Stimulated activated CD8-positive, alpha-beta memory T cell treated with anti-CD3 and anti-CD28 coated beads, Interleukin-2, amount 100 ng/mL, for 48 hours (primary cell): Measurements from ENCODE around the gene TTC4.

Experiments
- DNase-seq, 2 donors: peaks; one replicate each; pipeline ENCODE4 v3.0.0-alpha.2; 2020; ENCODE audit warnings: low read depth in 2 of 2

Gene TTC4

DNA sequence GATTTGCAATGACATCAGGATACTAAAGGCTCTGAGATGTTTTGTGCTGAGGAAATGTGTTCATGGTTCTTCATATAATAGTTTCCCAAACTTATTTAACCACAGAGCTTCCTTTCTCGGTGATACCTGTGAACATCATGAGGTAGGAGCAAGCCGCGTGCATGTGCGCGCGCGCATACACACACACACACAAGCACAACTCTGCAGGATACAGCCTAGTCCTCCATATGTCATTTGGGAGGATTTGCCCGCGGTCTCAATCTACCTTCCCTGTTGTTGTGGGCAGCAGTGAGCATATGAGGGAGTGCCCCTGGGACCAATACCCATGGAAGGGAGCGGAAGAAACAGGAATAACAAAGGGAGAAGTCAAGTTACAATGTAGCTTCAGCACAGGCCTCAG is 12.2 kb upstream of the TTC4 start:
- no peak for DNase-seq

DNA sequence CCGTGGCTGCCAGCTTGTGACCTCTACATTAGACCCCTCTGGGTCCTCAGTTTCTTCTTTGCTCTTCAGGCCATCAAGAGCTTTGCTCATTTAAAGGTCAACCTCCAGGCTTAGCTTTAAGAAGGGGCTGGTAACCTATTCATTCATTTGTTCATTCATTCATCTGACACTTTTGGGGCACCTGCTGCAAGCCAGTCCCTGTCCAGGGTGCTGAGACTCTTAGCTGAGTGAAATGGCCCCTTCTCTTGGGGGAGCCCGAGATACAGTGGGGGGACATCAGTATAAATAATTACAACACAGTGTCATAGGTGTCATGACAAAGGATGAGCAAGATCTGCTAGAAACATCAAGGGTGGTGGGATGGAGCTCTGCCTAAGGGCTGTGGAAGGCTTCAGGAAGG is 10.5 kb upstream of the TTC4 start:
- no peak for DNase-seq

DNA sequence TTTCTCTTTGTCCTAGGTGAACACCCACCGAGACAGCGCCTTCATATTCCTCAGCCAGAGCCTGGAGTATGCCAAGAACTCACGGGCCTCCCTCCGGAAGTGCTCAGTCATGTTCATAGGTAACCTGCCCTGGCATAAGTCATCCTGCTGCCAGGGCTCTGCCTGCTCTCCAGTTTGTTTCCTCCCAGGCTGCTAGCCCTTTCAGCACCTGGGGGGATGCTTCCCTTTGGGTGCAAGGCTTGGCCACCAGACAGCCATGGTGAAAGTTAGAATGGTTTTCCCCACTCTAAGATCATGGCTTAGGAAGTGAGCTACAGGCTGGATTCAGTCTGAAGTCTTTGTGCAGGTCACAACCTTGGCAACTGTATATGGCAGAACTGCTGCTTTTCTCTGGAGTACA is 9.2 kb upstream of the TTC4 start:
- DNase-seq = no peak

DNA sequence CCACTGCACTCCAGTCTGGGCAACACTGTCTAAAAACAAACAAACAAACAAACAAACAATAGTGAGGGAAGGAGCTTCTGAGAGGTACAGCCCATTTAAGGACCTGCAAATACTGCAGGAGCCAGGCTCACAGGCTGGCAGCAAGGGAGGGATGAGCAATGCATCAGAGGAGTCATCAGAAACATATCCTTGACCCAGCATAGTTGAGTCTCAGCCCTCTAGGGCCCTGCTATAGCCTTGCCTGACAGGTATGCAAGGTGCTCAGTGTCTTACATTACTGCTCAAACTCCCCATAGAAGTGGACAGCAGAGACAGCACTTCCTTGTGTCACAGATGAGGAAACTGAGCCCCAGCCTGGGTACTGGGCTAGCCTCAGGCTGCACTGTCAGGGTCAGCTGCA is 7.3 kb upstream of the TTC4 start:
- no peak for DNase-seq

DNA sequence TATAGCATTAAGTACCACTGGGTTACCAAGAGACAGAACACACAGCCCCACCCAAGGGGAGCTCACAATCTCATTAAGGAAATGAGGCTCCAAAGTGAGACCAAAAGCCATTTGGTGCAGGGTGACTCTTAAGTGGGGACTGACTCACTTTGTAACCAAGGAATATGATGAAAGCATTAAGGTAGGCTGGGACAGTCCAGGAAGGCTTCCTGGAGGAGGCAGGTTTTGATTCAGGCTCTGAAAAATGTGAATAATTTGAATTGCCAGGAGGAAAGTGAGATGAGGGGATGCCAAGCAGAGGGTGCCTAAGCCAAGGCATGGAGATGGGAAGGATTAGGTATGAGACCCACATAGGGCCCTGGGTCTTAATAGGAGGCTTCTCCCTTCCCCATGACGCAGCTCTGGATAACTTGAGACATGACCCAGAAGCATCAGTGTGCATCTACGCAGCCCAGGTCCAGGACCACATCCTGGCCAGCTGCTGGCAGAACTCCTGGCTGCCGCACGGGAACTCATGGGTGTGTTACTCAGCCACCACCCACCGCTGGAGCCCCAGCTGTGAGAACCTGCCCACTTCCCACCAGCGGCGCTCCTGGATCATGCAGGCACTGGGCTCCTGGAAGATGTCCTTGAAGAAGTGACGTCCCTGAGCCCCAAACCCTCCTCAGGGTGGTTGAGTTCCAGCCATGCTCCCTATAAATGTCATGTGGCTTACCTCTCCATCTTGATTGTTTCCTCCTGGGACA is 5.9 kb upstream of the TTC4 start:
- no peak for DNase-seq

DNA sequence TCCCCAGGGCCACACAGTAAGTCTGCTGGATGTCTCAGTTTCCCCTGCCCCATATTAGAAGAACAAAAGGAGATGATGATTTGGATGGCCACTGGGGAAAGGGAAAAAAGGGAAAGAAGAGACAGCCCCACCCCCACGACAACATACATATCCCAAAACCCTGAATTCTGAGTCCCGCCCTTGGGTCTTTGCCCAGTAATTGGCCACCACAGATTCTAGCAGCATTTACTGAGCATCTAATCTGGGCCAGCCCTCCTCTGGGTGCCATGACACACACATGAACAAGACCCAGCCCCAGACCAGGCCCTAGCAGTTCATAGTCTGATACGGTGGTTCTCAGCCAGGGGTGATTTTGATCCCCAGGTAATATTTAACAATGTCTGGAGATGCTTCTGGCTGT is 5.2 kb upstream of the TTC4 start:
- DNase-seq = no peak

DNA sequence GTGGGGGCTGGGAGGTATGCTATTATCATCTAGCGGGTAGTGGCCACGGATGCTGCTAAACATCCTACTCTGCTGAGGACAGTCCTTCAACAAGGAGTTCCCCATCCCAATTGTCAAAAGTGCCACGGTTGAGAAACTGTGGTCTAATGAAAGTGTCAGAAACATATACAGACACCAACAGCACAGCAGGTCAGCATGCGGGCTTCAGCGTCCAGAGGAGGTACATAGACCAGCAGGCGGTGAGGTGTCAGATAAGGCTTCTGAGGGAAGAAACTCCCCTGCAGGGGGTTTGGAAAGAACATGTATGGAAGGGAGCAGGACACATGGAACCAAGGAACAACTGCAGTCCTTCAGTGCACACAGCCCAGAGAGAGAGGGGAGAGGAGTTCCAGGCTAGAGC is 4.8 kb upstream of the TTC4 start:
- DNase-seq = no peak

DNA sequence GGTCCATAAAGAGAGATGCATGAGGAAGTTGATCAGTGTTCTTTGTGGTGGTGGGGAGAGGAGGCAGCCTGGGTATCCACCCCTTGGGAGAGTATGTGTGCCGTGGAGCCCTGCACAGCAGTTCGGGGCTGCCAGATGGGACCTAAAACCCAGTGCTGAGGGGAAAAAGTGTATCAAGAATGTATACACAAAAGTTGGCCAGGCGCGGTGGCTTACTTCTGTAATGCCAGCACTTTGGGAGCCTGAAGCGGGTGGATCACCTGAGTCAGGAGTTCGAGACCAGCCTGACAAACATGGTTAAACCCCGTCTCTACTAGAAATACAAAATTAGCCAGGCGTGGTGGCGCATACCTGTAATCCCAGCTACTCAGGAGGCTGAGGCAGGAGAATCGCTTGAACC is 4.1 kb upstream of the TTC4 start:
- DNase-seq = no peak

DNA sequence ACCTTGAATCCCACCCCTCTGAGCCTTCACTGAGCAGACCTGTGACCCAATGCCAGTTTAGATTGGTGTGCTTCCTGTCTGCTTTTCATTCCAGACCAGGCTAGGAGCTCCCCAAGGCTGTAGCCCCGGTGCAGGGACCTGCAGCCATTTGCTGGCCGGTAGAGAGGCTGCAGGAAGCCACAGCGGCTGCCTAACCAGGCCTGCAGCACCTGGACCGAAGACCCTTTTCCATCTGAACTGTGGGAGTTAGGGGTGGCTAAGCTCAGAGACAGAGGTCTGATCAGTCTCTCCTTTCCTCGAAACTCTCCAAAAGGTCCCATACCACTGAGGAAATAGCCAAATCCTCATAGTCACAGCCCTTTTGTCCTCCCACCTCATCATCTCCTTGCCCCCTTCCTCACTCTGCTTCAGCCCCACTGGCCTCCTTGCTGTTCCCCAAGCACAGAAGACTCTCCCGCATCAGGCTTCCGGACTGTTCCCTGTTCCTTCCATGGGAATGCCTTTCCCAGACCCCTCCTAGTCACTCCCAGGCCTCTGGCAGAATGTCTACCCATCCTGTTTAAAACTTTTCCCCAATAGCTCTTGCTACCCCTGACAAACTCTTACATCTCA is 674 bp upstream of the TTC4 start:
- DNase-seq = no peak

DNA sequence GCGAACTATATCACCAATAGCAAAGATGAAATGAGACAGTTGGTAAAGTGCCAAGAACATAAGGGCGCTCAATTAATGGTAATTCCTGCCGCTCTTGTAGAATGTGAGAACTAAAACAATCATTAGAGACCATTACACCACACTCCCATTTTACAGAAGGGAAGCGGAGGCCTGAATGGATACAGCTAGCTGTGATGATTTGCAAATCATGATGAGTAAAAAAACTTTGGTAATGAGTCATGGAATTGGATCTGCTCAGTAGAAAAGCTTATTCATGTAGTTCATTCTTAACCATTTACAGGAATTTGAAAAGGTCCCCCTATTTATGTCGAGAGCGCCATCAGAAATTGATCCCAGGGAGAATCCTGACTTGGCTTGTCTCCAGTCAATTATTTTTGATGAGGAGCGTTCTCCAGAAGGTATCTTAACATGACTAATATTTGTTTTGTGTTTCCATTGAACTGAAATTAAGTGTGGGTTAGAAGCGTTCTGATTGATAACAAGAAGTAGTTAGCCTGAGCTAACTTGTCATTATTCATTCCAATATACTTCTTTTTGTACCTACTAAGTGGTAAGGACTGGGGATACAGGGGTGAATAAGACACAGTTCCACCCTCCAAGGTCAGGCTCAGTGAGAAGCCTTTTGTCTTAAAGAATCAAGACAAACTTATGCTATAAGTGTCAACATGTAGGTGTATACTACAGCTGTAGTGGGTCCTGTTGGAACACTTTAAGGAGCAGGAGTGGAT is 812 bp downstream of the TTC4 start:
- DNase-seq = no peak

DNA sequence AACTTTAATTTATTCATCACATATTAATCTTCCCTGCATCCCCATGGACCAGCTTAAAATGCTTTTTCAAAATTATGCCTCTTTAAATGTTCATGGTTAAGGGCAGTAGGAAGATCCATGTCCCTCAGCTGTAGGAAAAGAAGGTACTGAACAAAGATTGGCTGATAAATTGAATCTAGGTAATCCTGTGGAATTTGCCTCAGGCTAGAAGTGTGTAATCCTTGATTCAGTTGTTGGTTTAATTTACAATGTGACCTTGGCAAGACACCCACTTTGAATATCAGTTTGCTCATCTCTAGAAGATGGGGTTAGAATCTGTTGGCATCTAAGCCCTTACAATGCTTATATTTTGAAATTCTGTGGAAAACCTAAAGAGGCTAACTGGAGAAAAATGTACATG is 6.1 kb downstream of the TTC4 start:
- no peak for DNase-seq

DNA sequence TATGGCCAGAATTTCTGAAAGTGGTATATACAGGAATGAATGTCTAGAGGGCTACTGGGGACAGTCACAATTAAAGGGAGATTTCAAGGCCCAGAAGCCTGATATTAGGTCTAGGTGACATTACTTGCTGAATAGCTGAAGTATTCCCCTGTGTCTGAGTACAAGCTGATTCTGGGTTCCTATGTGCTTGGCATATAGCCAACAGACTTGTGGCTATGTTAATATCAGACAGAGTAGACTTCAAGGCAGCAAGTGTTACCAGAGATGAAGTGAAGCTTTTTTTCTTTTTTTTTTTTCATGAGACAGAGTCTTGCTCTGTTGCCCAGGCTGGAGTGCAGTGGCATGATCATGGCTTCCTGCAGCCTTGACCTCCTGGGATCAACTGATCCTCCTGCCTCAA is 8.3 kb downstream of the TTC4 start:
- no peak for DNase-seq

DNA sequence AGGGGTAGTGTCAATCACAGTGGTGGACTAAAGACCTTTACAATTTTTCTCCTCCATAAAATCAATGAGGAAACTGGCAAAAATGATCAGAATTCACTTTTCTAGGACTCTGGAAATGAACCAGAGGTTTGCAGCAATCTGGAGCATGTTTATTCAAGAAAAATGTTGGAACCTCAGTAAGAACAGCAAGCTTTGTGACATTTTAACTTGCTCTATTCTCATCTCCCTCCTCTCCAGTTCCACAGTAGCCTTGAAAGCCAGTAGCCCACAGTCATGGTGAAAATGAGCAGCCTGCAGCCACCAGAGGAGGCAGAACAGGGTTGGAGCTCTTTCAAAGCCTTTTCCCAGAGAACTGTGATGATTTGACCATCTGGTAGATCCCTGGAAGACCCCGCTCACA is 9.1 kb downstream of the TTC4 start:
- DNase-seq = no peak

DNA sequence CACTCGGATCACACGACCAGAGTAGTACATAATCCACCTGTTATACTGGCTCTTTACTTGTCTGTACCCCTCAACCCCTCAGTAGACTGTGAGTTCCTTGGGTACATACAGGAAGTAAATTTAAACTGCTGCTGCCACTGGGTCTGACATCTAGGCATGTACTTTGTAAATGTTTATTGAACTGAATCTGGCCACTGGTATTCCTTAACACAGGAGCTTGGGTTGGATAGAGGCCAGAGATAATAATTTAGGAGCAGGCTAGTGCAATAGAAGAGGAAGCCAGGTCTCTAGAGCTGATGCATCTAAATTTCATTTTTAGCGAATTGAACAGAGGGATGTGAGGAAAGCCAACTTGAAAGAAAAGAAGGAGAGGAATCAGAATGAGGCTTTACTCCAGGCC is 12.4 kb downstream of the TTC4 start:
- DNase-seq = no peak

DNA sequence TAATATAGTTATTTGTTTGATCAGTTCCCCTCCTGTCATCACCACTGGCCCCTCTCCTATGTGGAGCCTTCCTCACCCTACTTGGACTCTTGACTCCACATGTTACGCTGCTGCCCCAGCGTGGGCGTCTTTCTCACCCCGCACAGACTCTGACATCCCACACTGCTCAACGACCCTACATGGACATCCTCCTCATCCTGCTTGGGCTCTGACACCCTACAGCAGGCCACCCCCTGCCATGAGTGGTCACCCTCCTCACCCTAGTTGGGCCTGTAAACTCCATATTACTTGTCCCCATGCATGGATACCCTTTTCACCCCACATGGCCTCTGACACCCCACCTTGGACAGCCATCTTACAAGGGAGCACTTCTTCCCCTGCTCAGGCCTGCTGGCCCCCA is 21.0 kb downstream of the TTC4 start:
- DNase-seq = no peak

DNA sequence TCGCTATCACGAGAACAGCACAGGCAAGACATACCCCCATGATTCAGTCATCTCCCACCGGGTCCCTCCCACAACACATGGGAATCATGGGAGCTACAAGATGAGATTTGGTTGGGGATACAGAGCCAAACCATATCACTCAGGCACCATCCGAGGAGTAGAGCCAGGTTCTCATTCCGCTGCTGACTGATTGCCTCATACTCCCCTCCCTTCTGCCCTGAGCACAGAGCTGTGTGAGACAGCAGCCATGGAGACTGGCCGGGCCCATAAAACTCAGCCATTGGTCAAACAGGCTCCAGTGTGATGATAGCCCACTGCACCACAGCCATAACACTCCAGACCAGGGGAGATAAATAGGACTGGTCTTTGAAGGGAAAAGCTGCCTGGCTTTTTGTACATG is 22.6 kb downstream of the TTC4 start:
- DNase-seq = no peak

DNA sequence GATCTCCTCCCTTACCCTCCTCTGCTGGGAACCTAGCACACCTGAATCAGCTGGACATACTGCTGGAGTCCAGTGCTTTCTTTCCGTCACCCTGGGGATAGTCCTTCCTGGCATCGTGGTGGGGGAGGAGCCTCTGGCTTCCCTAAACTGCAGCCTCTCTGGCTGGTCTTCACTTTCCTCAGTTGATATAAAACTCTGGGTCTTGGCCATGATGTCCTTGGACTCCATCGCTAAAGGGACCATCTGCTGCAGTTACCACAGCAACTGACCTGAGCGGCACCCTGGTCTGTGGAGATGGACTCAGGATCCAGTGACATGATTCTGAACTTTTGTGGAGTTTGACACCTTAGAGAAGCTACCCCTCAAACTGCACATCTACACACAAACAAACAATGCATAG is 25.9 kb downstream of the TTC4 start:
- no peak for DNase-seq

DNA sequence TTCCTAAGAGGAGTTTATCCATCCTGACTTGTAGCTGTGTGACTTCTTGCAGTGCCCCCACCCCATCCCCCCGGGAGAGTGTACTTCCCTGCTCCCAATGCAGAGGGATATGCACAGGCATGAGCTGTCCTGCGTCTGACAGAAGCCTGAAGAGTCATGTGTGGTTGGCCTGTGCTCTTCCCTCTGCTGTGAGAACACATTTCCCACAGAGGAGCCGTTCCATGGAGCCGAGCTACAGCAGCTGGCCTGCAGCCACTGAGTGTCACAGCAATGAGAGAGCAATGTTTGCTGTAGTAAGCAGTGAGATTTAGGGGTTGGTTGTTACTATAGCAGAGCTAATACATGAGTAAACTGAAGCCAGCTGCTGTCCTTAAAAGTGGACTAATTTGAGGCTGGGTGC is 26.6 kb downstream of the TTC4 start:
- DNase-seq = no peak

DNA sequence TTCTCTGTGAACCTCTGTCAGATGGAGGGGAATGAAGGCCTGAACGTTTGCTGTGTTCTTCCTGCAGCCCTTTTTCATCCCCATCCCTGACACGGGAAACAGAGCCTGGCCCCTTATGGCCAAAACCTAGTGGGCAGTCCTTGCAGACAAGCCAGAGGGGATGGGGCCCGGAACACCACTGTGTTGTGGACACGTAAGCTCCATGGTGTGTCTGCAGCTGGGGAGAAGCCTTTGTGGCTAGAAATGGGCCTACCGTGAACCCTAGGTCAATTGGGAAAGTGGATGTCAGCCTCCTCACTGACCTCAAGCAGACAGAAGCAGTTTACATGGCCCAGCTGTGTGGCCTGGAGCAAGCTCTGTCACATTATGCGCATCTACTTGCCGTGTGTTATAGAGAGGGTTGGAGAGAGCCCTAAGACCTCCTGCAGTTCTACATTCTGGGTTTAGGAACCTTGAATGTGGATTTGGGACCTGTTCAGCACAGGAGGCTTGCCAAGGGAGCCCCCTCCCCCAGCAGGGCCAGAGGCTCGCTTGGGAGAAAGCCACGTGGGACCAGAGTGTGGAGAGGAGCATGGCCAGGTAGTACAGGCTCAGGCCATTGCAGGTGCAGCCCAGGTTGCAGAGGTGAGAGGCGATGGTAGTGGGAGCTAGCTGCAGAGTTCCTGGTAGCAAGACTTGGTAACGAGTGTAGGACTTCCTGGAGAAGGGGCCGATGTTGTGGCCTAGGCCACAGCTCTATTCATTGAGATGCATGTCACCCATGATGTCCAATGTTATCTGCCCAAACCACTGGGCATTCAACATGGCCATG is 28.0 kb downstream of the TTC4 start:
- no peak for DNase-seq

DNA sequence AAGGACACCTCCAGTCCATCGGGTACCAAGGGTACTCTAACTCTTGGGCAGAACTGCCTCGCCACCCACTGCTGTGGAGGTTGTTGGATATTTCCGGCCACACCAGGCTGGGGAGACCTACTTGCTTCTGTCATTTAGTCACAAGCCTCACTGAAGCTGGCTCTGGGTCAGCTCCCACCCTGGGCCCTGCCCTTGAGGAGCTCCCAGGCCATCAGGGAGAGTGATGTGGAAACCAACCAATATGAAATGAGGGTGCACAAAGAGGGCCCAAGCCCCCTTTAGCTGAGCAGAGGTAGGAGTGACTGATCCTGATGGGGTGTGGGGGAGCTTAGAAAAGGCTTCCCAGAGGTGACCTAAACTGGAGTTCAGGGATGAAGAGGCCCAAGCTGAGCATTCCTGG is 29.0 kb downstream of the TTC4 start:
- DNase-seq = no peak

DNA sequence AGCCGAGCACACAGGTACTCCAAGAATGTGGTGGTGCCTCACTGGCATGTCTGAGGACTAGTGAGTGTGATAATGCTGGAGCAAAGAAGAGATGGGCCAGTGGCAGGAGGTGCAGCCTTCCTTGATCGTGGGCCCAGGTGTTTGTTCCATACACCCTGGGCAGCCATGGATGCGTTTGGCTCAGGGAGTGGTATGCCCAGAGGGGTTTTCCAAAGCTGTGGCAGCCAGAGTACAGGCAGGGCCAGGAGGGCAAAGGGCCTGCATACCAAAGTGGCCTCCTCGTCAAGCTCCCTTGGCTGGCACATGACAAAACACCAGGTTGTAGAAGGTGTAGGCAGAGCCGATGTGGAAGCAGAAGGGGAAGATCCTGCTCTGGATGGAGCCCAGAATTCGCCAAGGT is 29.6 kb downstream of the TTC4 start:
- DNase-seq = no peak

DNA sequence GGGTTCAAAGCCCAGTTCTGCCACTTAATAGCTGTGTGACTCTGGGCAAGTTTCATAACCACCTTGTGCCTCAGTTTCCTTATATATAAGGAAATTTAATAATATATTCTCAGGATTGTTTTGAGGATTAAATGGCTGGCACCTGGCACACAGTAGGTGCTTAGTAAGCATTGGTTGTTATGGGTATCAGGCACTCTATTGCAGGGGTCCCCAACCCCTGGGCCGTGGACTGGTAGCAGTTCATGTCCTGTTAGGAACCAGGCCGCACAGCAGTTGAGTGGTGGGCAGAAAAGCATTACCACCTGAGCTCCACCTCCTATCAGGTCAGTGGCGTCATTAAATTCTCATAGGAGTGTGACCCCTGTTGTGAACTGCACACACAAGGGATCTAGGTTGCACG is 30.2 kb downstream of the TTC4 start:
- DNase-seq = no peak
